Measurements from ENCODE around the gene PYURF. TPM values are rescaled to one million over a fixed set of nuclear protein-coding genes. Genes with fewer than 3 reads are reported as not detected.

The PYURF gene
- total and polyA plus RNA-seq, 10 of the 15 experiments (the other 5 are each of a cell fraction or from before 2014, with no cell fraction given): 16.7 to 181 (median 79.6) TPM

GRCh38 chr4:88477229-88477860 is 46.2 kb downstream of the PYURF start:
- intact Hi-C loops (cut with micrococcal nuclease; ENCODE audit: unreplicated experiment): no loop called here
- in situ Hi-C loops (cut with MboI): no loop called here
- Histone ChIP-seq H3K9me3 (replicated peaks; ENCODE audit: control insufficient read depth, insufficient read depth, low read length) (no peaks in the 10 kb centered on the region), H3K79me2 (ENCODE audit: control insufficient read depth, insufficient read depth, low read length) (no peaks in the 10 kb centered on the region), H3K4me3 (no peak overlapping the region), H3K4me2 (ENCODE audit: control insufficient read depth, insufficient read depth) (no peak overlapping the region), H4K20me1 (ENCODE audit: control insufficient read depth, insufficient read depth) (no peaks in the 10 kb centered on the region), H2AFZ (ENCODE audit: control insufficient read depth, low read depth, low read length) (no peak overlapping the region), H3K27ac (ENCODE audit: control insufficient read depth, insufficient read depth) (no peak overlapping the region), H3K27me3 (replicated peaks in 1 of 2; ENCODE audit: control insufficient read depth in 2 of 2, insufficient read depth in 2 of 2, low read length in 1 of 2) (no peaks in the 10 kb centered on the region), H3K36me3 (ENCODE audit: control insufficient read depth in 2 of 2, insufficient read depth in 2 of 2, low read length in 1 of 2) (no peaks in the 10 kb centered on the region), H3K4me1 (ENCODE audit: control insufficient read depth, insufficient read depth, low read length) (no peaks in the 10 kb centered on the region), H3K9ac (ENCODE audit: control insufficient read depth, insufficient read depth, low read length) (no peak overlapping the region)
- POLR2A ChIA-PET: no interaction called here
- 97% methylated on average over 2 of the region's 5 CpGs for WGBS (ENCODE audit: insufficient coverage, insufficient replicate concordance, low lambda C conversion rate, missing lambda C conversion rate)
- no peak for DNase-seq (ENCODE audit: low read depth, low spot score)
- no peak for TF ChIP-seq POLR2AphosphoS2 (IDR thresholded peaks at IDR 0.05; ENCODE audit: low read depth, low read length)
- no peak for TF ChIP-seq BACH1 (IDR thresholded peaks at IDR 0.05; ENCODE audit: borderline replicate concordance)
- TF ChIP-seq SMC3 (IDR thresholded peaks at IDR 0.05; ENCODE audit: borderline replicate concordance, low read length): no peak
- no peak for TF ChIP-seq RBBP5 (conservative IDR thresholded peaks at IDR 0.05)
- TF ChIP-seq FOXK2 (IDR thresholded peaks at IDR 0.05): no peak
- no peak for TF ChIP-seq EZH2 (IDR thresholded peaks at IDR 0.05; ENCODE audit: borderline replicate concordance, control insufficient read depth, low read depth, low read length)
- TF ChIP-seq CHD1 (IDR thresholded peaks at IDR 0.05; ENCODE audit: low read depth, low read length): no peak
- no peak for TF ChIP-seq BCL11A (IDR thresholded peaks at IDR 0.05; ENCODE audit: low read depth, low read length)
- TF ChIP-seq JUNB (IDR thresholded peaks at IDR 0.05): no peak
- TF ChIP-seq ZNF24 (IDR thresholded peaks at IDR 0.05): no peak
- TF ChIP-seq HDAC6 (IDR thresholded peaks at IDR 0.05; ENCODE audit: unreplicated experiment): no peak
- no peak for TF ChIP-seq E2F4 (IDR thresholded peaks at IDR 0.05; ENCODE audit: low read depth, low read length)
- no peak for TF ChIP-seq CHD4 (IDR thresholded peaks at IDR 0.05)
- no peak for ATAC-seq
- no TSS peak for BruUV-seq (replicated peaks)
- CTCF ChIA-PET: interaction anchor here (0.6 to 1.3 kb wide), 2 partner anchors 38 to 224 kb away, joined by 3 to 4 read pairs; no protein-coding TSS in a partner anchor
- RAD21 ChIA-PET (ENCODE audit: unreplicated experiment): no interaction called here
- SMC1A ChIA-PET (ENCODE audit: uncharacterized antibody, unreplicated experiment): interaction anchor here (0.6 to 1.6 kb wide), 6 partner anchors 9 to 1057 kb away, joined by 3 to 4 read pairs (median 3); no protein-coding TSS in a partner anchor
- no peak for FAIRE-seq

Other genes starting within 250 kb of the PYURF start
- gene PPM1K, start 239.2 kb downstream of the PYURF start, total RNA-seq (2014; rRNA removed): 43.7 and 52.3 TPM in 2 replicates
- gene PPM1K, start 239.2 kb downstream of the PYURF start, total RNA-seq (2014; rRNA removed; fragmentation: Illumina TruSeq; extraction: Trizol): 41.7 and 47.1 TPM in 2 replicates
- 48.3 and 48.4 TPM in 2 replicates for gene PPM1K, start 239.2 kb downstream of the PYURF start, total RNA-seq (2021)
- 79.1 and 91.2 TPM in 2 replicates for gene PPM1K, start 239.2 kb downstream of the PYURF start, polyA plus RNA-seq (2011; rRNA removed)
- gene PPM1K, start 239.2 kb downstream of the PYURF start, polyA plus RNA-seq (2014; fragmentation: Illumina TruSeq; extraction: Trizol): 32.2 and 38.9 TPM in 2 replicates
- 10 to 100 TPM; 25.3 to 25.4 TPM for gene PPM1K, start 239.2 kb downstream of the PYURF start, polyA plus RNA-seq (2014; fragmentation: Nextera tagmentation; extraction: Ambion mirVana)
- 33.4 and 44.8 TPM in 2 replicates for gene PPM1K, start 239.2 kb downstream of the PYURF start, polyA plus RNA-seq (2014; rRNA removed)
- 10 to 100 TPM; 25.0 to 26.9 TPM for gene PPM1K, start 239.2 kb downstream of the PYURF start, polyA plus RNA-seq (2016; fragmentation: Nextera tagmentation; extraction: Ambion mirVana)
- 8.4 and 11.8 TPM in 2 replicates for gene HERC6, start 144.9 kb downstream of the PYURF start, total RNA-seq (2014; rRNA removed)
- gene HERC6, start 144.9 kb downstream of the PYURF start, total RNA-seq (2014; rRNA removed; fragmentation: Illumina TruSeq; extraction: Trizol): 6.3 and 7.5 TPM in 2 replicates
- 5.8 and 5.9 TPM in 2 replicates for gene HERC6, start 144.9 kb downstream of the PYURF start, total RNA-seq (2021)
- 24.5 and 26.4 TPM in 2 replicates for gene HERC6, start 144.9 kb downstream of the PYURF start, polyA plus RNA-seq (2011; rRNA removed)
- gene HERC6, start 144.9 kb downstream of the PYURF start, polyA plus RNA-seq (2014; fragmentation: Illumina TruSeq; extraction: Trizol): 7.2 and 11.0 TPM in 2 replicates
- gene HERC6, start 144.9 kb downstream of the PYURF start, polyA plus RNA-seq (2014; fragmentation: Nextera tagmentation; extraction: Ambion mirVana): 1 to 10 TPM; 1.7 to 2.2 TPM
- 6.0 and 6.2 TPM in 2 replicates for gene HERC6, start 144.9 kb downstream of the PYURF start, polyA plus RNA-seq (2014; rRNA removed)
- 1 to 10 TPM; 4.6 to 5.0 TPM for gene HERC6, start 144.9 kb downstream of the PYURF start, polyA plus RNA-seq (2016; fragmentation: Nextera tagmentation; extraction: Ambion mirVana)
- 25.5 and 33.6 TPM in 2 replicates for gene HERC5, start 66.7 kb downstream of the PYURF start, total RNA-seq (2014; rRNA removed)
- 32.6 and 34.7 TPM in 2 replicates for gene HERC5, start 66.7 kb downstream of the PYURF start, total RNA-seq (2014; rRNA removed; fragmentation: Illumina TruSeq; extraction: Trizol)
- gene HERC5, start 66.7 kb downstream of the PYURF start, total RNA-seq (2021): 20.0 and 22.5 TPM in 2 replicates
- gene HERC5, start 66.7 kb downstream of the PYURF start, polyA plus RNA-seq (2011; rRNA removed): 60.7 and 110 TPM in 2 replicates
- gene HERC5, start 66.7 kb downstream of the PYURF start, polyA plus RNA-seq (2014; fragmentation: Illumina TruSeq; extraction: Trizol): 28.6 and 38.1 TPM in 2 replicates
- gene HERC5, start 66.7 kb downstream of the PYURF start, polyA plus RNA-seq (2014; fragmentation: Nextera tagmentation; extraction: Ambion mirVana): 10 to 100 TPM; 12.5 to 18.6 TPM
- gene HERC5, start 66.7 kb downstream of the PYURF start, polyA plus RNA-seq (2014; rRNA removed): 14.7 and 19.2 TPM in 2 replicates
- 10 to 100 TPM; 24.7 to 27.9 TPM for gene HERC5, start 66.7 kb downstream of the PYURF start, polyA plus RNA-seq (2016; fragmentation: Nextera tagmentation; extraction: Ambion mirVana)
- gene HERC3, start 68.7 kb upstream of the PYURF start, total RNA-seq (2014; rRNA removed): 1.9 and 2.4 TPM in 2 replicates
- 2.7 and 3.0 TPM in 2 replicates for gene HERC3, start 68.7 kb upstream of the PYURF start, total RNA-seq (2014; rRNA removed; fragmentation: Illumina TruSeq; extraction: Trizol)
- 4.5 and 5.5 TPM in 2 replicates for gene HERC3, start 68.7 kb upstream of the PYURF start, total RNA-seq (2021)
- 18.2 and 22.9 TPM in 2 replicates for gene HERC3, start 68.7 kb upstream of the PYURF start, polyA plus RNA-seq (2011; rRNA removed)
- gene HERC3, start 68.7 kb upstream of the PYURF start, polyA plus RNA-seq (2014; fragmentation: Illumina TruSeq; extraction: Trizol): 3.9 and 4.6 TPM in 2 replicates
- gene HERC3, start 68.7 kb upstream of the PYURF start, polyA plus RNA-seq (2014; fragmentation: Nextera tagmentation; extraction: Ambion mirVana): under 1 TPM; 0.52 to 0.82 TPM
- gene HERC3, start 68.7 kb upstream of the PYURF start, polyA plus RNA-seq (2014; rRNA removed): 2.5 and 2.8 TPM in 2 replicates
- gene HERC3, start 68.7 kb upstream of the PYURF start, polyA plus RNA-seq (2016; fragmentation: Nextera tagmentation; extraction: Ambion mirVana): 1 to 10 TPM; 2.6 to 2.9 TPM
- gene NAP1L5, start 174.1 kb upstream of the PYURF start, total RNA-seq (2014; rRNA removed): 3.2 and 4.4 TPM in 2 replicates
- gene NAP1L5, start 174.1 kb upstream of the PYURF start, total RNA-seq (2014; rRNA removed; fragmentation: Illumina TruSeq; extraction: Trizol): 3.5 and 3.7 TPM in 2 replicates
- 2.9 and 3.0 TPM in 2 replicates for gene NAP1L5, start 174.1 kb upstream of the PYURF start, total RNA-seq (2021)
- gene NAP1L5, start 174.1 kb upstream of the PYURF start, polyA plus RNA-seq (2011; rRNA removed): 3.8 and 5.9 TPM in 2 replicates
- 3.5 and 4.3 TPM in 2 replicates for gene NAP1L5, start 174.1 kb upstream of the PYURF start, polyA plus RNA-seq (2014; fragmentation: Illumina TruSeq; extraction: Trizol)
- gene NAP1L5, start 174.1 kb upstream of the PYURF start, polyA plus RNA-seq (2014; fragmentation: Nextera tagmentation; extraction: Ambion mirVana): 1 to 10 TPM; 2.1 to 2.5 TPM
- 3.4 and 4.0 TPM in 2 replicates for gene NAP1L5, start 174.1 kb upstream of the PYURF start, polyA plus RNA-seq (2014; rRNA removed)
- 1 to 10 TPM; 4.3 to 5.3 TPM for gene NAP1L5, start 174.1 kb upstream of the PYURF start, polyA plus RNA-seq (2016; fragmentation: Nextera tagmentation; extraction: Ambion mirVana)